GM18951 (cell line): ENCODE results near the gene TMSB4X.
A peak's percentile ranks its signal among the peaks of the same experiment; 100 is the strongest.

ENCODE experiments used
- POLR2A ChIP-seq: IDR thresholded peaks from 4 replicates; pipeline ENCODE4 v1.6.1; 2011; ENCODE audit warnings: mild to moderate bottlenecking; ENCODE audit not compliant: insufficient read length, insufficient read depth; ENCODE audit errors: extremely low read depth
- in situ Hi-C: fragments of 300-500 bp; cut with MboI; formaldehyde crosslinking; loops from one replicate; pipeline ENCODE4 v1.12.0; 2022; ENCODE audit warnings: low sequenced_read_pairs, mixed read lengths, inconsistent platforms; ENCODE audit not compliant: unreplicated experiment

Gene TMSB4X

DNA sequence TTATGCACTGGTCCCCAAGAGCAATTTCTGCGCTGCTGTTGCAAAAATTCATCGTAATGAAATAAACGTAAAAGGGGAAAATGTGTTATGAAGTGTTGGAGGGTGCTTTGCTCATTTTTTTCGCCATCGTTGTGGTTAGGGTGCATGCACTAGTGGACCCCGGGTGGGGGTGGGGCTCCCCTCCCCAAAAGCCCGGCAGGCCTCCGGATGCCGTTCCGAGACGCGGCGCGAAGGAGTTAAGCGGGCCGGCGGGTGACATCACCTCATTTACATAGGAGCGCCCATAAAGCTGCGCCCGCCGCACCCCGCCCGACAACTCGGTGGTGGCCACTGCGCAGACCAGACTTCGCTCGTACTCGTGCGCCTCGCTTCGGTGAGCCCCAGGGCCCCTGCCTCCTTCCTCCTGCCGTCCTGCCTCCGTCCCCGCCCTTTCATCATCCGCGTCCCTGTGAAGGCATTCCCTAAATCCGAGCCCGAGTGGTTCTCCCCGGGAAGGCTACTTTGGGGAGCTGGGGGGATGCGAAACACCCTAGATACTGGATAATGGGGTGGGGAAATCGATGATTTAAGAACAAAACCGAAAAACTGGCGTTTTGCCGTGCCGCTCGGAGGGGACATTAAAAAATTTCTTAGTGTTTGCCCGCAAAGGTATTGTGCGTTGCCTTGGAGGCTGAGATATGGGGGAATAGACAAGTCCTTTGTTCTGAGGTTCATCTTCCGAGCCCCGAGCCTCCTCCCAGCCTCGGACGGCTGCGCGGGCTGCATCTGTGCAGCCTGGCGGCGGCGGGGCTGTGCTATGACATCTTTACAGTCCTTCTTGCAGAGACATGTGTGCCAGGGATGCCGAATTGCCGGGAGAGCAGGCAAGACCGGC is at the start of gene TMSB4X:
TMSB4X (plus strand) TSS at position 315 of the 874 bp plus-strand sequence.
- TF ChIP-seq POLR2A = peak; percentile 100
- in situ Hi-C loops = loop anchor here (25.0 kb wide), 1 partner anchor 287 kb away; no protein-coding TSS in a partner anchor

DNA sequence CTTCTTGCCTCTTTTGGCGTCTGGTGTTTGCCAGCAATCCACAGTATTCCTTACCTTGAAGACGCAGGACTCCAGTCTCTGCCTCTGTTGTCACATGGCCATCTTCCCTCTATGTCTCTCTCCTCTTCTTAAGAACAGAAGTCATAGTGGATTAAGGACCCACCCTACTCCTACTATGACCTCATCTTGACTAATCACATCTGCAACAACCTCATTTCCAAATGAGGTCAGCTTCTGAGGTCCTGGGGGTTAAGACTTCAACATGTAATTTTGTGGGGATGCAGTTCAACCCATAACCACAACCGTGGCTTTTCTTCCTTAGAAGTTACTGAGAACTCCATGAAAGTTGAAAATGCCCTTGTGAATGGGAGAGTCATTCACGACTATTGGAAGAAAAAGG is 45.2 kb upstream of the TMSB4X start:
- in situ Hi-C loops = no loop called here
- no peak for TF ChIP-seq POLR2A

DNA sequence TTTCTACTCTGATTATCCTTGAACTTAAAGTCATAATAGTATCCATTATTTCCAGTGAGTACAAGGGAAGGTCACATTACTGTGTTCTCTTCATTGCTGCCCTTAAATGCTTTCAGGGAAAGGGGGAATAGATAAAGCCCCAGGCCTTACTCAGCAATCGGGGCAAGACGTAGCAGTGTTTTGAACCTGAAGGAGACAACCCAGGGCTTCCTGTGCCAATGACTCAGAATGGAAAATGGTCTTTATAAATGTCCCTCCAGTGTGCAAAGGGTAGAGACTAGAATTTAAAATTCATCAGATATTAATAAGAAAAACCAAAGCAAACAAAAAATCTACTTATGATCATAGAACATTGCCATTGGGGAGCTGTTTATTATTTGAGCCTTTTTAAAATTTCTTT is 44.8 kb upstream of the TMSB4X start:
- TF ChIP-seq POLR2A = no peak
- in situ Hi-C loops = no loop called here

DNA sequence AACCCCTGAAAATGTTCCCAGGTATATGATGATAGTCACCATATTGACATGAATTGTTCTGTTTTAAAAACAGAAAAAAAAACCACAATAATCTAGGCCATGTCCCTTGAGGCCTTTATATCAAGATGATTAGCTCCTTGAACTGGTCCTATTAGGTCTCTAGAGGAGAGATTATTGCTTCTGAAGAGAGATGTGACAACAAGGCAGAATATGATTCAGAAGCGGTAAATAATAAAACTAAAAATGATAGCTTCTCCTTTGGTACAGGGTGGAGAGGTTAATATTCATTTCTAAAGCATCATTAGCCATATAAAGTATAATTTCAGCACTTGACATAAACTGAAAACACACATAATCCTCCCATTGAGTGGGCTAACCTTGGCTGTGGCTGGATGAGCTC is 42.7 kb upstream of the TMSB4X start:
- TF ChIP-seq POLR2A = no peak
- in situ Hi-C loops = no loop called here

DNA sequence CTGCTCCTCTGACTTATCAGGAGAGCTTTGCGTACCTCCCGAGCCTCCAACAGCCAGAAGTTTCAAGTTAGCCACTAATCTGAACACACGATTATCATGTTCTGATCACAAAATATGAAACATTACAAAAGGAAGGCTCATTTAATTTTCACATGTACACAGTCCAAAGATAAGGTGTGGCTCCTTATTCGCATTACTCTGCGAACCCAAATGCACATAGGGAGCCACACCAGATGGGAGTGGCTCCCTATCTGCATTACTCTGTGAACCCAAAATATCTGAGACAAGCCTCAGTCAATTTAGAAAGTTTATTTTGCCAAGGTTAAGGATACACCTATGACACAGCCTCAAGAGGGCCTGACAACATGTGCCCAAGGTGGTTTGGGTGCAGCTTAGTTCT is 40.1 kb upstream of the TMSB4X start:
- in situ Hi-C loops = no loop called here

DNA sequence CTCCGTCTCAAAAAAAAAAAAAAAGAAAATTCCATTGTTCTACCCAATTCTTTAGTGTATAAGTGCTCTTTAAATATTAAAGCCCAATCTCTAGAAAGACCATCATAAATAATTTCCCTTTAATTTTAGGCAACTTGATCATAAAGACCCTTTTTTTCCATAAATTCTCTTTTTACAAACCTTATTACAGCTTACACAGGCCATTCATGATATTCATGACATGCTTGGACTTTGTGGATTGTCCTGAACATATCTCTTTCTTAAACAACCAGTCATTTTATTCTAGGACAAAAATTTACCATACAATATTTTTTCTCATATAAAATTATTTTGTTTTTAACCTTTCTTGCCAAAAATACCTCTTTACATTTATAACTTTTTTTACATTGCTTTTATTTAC is 38.0 kb upstream of the TMSB4X start:
- in situ Hi-C loops = no loop called here
- TF ChIP-seq POLR2A = no peak

More for the DNA sequence above, 40.1 kb upstream of the TMSB4X start:
- no peak for TF ChIP-seq POLR2A

DNA sequence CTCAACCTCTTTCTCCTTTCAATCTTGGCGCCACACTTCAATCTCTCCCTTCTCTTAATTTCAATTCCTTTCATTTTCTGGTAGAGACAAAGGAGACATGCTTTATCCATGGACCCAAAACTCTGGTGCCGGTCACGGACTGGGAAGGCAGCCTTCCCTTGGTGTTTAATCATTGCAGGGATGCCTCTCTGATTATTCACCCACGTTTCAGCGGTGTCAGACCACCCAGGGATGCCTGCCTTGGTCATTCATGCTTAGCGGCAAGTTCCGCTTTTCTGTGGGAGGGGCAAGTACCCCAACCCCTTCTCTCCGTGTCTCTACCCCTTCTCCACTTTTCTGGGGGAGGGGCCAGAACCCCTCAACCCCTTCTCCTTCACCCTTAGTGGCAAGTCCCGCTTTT is 34.4 kb upstream of the TMSB4X start:
- in situ Hi-C loops = loop anchor here (10.0 kb wide), 1 partner anchor 544 kb away; no protein-coding TSS in a partner anchor

DNA sequence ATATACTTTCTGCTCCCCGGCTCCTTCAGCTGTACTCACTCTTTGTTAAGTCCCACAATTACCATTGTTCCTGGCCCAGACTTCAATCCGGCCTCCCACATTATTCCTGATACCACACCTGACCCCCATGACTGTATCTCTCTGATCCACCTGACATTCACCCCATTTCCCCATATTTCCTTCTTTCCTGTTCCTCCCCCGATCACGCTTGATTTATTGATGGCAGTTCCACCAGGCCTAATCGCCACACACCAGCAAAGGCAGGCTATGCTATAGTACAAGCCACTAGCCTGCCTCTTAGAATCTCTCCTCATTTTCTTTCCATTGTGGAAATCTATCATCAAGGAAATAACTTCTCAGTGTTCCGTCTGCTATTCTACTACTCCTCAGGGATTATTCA is 31.3 kb upstream of the TMSB4X start:
- in situ Hi-C loops = loop anchor here (10.0 kb wide), 1 partner anchor 541 kb away; no protein-coding TSS in a partner anchor

DNA sequence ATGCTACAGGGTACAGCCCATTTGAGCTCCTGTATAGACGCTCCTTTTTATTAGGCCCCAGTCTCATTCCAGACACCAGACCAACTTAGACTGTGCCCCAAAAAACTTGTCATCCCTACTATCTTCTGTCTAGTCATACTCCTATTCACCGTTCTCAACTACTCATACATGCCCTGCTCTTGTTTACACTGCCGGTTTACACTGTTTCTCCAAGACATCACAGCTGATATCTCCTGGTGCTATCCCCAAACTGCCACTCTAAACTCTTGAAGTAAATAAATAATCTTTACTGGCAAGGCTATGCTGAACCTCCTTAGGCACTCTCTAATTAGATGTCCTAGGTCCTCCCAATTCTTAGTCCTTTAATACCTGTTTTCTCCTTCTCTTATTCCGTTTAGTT is 30.5 kb upstream of the TMSB4X start:
- in situ Hi-C loops = loop anchor here (10.0 kb wide), 1 partner anchor 540 kb away; no protein-coding TSS in a partner anchor

DNA sequence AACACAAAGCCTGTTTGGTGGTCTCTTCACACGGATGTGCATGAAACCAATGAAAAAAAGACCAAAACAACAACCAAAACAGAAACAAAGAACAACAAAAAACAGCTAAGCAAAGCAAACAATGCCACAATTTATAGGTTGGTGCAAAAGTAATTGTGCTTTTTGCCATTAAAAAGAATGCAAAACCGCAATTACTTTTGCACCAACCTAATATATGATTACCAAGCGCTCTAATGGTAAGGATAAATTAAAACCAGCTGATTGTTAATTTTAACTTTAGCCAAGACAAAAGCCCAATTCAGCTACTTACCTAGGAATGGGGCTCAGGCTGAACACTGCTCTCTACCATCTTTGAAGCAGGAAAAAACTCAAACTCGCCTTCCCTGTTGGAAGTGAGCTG is 29.4 kb upstream of the TMSB4X start:
- no peak for TF ChIP-seq POLR2A
- in situ Hi-C loops = loop anchor here (10.0 kb wide), 1 partner anchor 539 kb away; no protein-coding TSS in a partner anchor

DNA sequence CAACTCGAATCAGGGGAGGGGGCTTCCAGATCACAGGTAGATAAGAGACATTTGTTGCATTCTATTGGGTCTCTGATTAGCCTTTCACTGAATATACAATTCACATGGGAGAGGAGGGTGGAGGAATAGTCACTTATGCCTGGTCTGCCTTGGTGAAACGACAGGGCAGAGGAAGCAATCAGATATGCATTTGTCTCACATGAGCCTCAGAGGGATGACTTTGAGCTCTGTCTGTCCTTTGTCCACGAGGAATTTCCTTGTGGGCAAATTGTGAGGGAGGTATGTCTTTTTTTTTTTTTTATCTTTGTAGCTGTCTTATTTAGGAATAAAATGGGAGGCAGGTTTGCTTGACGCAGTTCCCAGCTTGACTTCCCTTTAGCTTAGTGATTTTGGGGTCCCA is 28.5 kb upstream of the TMSB4X start:
- in situ Hi-C loops = loop anchor here (10.0 kb wide), 1 partner anchor 538 kb away; no protein-coding TSS in a partner anchor
- no peak for TF ChIP-seq POLR2A

DNA sequence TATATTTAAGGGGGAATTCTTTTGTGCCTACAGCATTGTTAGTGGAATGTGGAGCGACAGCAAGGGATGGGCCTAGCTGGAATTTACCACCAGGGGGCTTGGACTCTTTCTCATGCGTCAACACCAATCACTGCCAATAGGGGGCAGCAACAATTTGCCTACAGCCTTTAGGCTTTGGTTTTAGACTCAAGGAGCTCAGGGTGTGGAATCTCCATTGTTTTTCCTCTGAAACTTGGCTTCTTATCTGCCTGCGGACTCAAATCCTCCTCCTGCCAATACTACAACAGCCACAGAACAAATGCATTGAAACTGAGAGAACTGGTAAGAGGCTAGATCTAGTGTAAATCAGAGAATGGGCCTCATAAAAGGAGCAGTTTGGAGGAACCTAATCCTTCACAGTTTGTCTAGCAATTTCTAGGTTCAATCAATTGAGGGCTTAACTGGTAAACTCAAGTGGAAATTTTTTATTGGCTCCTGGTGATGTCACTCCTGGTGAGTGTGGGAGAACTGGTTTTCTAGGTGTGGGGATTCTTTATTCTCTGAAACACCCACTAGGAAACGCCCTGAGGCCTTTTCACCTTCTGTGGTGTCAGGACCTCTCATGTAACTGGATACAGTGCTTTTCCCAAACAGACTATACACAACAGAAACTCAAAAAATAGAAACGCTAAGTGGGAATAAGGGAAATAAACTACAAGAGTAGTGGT is 27.9 kb upstream of the TMSB4X start:
- in situ Hi-C loops = loop anchor here (10.0 kb wide), 1 partner anchor 538 kb away; no protein-coding TSS in a partner anchor
- no peak for TF ChIP-seq POLR2A

DNA sequence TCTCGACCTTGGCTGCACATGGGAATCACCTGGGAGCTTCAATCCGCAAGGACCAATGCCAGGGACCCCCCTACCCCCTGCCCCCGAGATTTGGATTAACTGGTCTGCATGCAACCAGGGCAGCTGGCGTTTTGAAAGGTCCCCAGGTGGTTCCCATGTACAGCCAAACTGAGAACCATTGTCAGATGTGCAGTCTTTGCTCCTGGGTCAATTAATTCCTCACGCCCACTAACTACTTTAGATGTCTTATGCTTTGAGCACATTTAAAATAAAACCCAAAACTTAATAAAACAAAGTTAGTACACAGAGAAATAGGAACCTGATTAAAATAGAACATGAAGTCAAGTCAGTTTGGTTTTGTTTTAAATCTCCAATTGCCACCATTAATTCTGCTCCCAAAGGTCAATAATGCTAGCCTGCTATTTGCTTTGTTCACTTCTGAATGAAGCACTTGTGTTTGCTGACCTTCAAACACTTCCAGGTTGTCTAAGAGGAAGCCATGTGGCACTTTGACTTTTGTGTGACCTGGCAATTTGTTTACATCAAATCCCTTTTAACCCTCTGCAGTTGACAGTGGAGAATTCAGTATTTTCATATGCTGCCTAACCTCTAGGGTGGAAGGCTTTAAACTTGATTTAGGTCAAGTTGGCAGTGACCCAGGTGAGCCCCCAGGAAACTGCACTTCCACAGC is 27.2 kb upstream of the TMSB4X start:
- TF ChIP-seq POLR2A = no peak
- in situ Hi-C loops = loop anchor here (10.0 kb wide), 1 partner anchor 537 kb away; no protein-coding TSS in a partner anchor
